NCI-H2227 (cell line): ENCODE results near the gene FAM120C.

ENCODE experiments used
- DNase-seq: peaks from one replicate; lab custom pipeline; 2025; ENCODE audit not compliant: unreplicated experiment; lab: John Stamatoyannopoulos, UW

The FAM120C gene

GRCh38 chrX:54042609-54043021 lies 140.4 kb downstream of the FAM120C start:
- peak; percentile 80 for DNase-seq

GRCh38 chrX:54030329-54030728 lies 152.7 kb downstream of the FAM120C start:
- no peak for DNase-seq

GRCh38 chrX:54029529-54030143 lies 153.4 kb downstream of the FAM120C start:
- no peak for DNase-seq

- no peak for DNase-seq
Observed at GRCh38 chrX:54024350-54024749, 158.7 kb downstream of the FAM120C start.
